Daoy (cell line): ENCODE results near the gene APOBEC3H. TPM values are rescaled to one million over a fixed set of nuclear protein-coding genes. Genes with fewer than 3 reads are reported as not detected.

ENCODE experiments used
- DNase-seq: peaks from one replicate; pipeline ENCODE4 v3.0.0-alpha.2; 2015; ENCODE audit warnings: low read depth
- total RNA-seq: library from RNA; depleted of rRNA; stranded (reverse); fragments of >200 nt; shearing (Covaris generic); gene quantifications from 2 replicates; pipeline ENCODE4 v1.2.3, GENCODE V29; 2014

APOBEC3H gene
- total RNA-seq, 1 experiment from 2014 or later = not detected

DNA sequence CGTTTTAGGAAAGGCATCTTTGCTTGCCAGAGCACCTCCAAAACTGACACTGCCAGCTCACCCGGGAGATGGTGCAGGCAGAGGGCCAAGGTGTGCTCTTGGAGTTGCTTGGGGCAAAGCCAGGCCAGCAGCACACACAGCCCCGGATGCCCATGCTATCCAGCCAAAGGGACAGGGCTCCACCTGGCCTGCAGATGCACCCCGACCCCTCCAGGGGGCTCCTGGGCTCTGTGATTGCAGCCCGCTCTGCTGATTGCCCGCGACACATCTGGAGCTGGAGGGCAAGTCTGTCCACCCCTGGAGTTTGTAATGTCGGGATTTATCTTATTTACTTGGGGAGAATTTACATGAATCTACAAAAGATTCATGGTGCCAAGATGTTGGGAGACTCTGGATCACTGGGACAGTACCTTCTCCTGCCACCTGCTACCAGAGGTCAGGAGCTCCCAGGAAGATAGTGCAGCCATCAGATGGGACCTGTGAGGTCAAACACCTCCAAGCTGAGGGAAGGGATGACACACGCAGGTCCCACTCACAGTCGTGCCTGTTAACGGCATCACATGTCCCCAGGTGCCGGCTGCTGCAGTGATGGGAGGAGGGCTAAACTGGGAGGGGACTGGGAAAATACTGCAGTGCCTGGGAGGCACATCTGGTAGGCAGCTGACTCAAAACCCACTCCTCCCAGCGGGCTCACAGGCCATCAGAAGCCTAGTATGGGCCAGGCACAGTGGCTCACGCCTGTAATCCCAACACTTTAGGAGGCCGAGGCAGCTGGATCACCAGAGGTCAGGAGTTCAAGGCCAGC is 38.2 kb downstream of the APOBEC3H start:
- DNase-seq = peak; percentile 67

DNA sequence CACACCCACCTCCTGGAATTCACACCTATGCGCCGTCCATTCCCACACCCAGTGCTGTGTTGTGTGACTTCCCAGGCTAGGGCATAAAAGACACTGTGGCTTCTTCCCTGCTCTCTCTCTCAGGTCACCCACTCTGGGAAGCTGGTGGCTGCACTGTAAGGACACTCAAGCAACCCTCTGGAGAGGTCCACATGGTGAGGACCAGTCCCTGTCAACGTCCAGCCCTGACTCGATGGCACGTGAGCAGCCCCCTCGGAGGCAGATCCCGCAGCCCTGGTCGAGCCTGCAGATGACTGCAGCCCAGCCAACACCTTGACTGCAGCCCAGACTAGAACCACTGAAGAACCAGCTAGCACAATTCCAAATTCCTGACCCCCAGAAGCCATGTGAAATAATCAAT is 39.3 kb downstream of the APOBEC3H start:
- DNase-seq = no peak

DNA sequence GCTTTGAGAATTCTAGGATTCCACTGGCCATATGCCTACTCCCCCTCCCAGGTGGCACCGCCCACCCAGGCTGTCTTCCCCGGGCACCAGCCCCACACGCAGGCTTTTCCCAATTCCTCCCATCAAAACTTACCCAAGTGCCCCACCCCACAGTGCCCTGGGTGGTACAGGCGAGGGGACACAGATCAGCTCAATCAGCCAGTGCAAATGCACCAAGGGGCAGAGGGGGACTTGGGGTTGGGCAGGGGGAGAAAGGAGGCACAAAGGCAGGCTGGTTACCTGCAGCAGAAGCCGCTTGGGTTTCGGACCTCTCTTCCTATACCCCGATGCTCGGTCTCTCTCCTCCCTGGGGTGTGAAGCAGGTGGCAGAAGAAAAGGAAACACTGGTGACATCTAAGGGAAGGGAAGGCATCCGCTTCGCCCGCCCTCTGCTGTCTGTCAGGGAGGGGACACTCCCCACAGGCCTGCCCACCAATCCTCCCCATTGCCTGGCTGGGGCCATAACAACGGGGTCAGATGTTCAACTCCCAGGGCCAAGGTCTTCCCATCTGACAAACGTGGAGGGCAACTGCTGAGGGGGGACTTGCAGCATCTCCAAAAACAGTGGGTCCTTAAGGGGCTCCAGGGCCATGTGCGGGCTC is 41.4 kb downstream of the APOBEC3H start:
- no peak for DNase-seq

DNA sequence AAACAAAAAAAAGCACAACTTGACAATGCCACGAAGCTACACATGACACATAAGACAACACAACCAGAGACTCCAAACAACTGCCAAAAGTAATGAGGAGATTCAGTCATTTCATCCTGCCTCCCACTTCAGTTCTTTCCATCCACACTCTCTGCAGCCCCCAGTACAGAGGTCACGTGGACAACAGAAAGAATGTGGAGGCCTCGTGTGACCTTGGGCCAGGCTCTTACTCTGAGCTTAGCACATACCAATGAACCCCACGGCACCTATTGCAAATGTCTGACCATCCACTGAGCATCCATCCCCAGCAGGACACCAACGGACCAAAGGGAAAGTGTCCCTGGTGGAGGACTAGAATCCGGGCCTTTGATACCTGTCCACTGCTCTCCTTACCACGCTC is 42.9 kb downstream of the APOBEC3H start:
- no peak for DNase-seq

DNA sequence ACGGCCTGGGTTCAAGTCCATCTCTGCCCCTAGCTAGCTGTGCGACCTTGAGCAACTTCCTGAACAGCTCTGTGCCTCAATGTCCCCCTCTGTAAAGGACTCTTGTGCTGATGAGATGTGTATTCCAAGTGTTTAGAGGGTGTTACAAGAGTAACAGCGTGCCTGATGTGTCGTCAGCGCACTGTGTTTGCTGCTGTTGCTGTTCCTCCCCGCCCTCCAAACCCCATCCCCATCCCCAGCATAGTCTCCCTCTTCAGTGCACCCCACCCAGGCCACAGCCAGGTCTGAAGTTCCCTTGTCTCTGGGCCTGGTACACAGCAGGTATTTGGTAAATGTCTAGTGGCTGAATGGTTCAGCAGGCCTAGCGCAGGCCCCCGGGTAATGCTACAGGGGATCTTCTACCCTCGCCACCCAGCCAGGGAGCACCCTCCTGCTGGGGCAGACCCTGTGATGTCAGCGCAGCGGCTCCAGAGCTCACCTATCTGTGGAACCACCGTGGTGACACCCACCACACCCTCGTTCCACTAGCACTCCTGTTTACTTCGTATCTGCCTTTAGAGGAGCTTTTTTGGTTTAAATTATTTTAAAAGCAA is 45.1 kb downstream of the APOBEC3H start:
- DNase-seq = no peak

DNA sequence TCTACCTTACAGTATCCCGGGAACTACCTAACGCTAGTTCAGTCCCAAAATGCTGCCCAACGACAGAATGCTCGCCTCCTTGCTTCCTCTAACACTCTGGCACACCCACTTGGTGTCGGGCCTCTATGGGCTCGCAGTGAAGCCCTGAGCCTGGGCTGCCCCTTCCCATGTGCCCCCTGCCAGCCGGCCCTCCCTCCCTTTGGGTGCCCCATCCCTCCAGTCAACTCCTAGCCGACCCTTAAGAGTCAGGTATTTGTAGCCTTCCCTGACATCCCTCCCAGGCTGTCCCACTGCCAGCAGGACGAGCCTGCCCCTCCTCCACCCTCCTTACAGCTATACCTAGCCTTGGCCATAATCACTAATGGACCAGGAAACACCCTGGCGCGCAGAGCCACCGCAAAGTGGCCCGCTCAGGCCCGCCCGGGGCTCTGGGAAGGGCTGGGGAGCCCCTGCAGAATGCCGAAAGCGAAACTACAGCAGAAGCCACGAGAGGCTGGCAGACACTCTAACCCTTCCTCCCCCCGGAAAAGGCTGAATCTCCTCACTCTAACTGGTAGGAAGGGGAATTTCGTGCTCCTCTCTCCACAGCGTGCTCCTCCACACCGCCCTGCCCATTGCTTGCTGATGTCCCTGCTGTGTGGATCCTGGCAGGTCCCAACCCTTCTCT is 47.2 kb downstream of the APOBEC3H start:
- peak; percentile 81 for DNase-seq

DNA sequence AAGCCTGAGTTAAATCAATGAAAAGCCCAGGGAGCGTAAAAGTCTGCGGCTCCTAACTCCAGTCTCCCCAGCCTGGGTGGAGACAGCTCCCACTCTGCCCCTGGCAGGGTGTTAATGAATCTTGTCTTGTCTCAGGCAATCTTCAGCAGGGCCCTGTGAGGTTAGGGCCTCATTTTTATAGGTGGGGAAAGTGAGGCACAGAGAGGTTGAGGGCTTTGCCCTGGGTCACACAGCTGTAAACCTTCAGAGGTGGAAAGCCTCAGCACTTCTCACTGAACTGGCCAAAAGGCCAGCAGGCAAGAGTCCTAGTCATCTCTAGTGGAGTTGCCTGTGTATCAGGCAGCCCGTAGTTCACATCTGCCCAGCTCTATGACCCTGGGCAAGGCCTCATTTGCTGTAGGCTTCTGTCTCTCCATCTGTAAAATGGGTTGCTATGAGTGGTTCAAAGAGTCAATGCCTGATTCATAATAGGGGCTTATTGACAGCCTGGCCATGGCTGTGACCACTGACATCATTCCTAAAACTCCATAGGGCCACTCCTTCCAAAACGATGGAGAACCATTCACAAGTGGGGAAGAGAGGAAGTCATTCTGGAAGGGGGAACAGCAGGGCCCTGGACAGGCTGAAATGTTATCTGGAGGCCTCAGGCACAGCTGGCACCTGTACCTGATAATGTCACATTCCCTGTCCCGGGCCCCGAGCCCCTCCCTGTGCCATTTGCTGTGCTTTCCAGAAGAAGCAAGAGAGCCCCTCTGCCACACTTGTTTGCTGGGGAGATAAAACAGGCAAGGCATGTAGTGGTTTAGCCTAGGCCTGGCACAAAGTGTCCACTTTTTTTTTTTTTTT is 49.4 kb downstream of the APOBEC3H start:
- DNase-seq = no peak

DNA sequence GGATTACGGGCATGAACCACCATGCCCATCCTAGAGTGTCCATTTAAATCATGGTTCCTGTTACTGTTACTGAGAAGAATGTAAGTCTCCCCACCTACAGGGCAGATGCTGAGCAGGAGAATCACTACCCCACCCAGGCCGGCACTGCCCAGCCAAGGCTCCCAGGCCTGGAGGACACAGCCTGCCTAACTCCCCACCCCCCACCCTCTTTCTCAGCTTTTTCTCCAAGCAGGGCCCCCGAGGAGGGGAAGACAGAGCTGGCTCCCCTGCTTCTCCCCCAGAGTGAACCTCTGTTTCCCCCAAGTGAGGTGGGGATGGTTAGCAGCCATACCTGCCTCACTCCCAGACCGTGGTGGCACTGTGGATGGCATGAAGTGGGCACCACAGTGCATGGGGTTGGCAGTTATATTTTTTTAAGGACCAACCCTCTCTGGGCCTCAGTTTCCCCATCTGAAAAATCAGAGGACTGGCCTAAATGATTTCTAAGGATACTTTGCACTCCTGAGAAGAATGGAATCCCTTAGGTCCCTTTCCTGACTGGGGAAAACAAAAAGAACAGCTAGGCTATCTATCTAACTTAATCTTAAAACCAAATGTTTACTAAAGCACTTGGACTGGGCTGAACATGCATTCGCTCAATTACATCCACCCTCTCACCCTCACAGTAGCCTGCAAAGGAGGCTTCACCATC is 50.4 kb downstream of the APOBEC3H start:
- DNase-seq = no peak

DNA sequence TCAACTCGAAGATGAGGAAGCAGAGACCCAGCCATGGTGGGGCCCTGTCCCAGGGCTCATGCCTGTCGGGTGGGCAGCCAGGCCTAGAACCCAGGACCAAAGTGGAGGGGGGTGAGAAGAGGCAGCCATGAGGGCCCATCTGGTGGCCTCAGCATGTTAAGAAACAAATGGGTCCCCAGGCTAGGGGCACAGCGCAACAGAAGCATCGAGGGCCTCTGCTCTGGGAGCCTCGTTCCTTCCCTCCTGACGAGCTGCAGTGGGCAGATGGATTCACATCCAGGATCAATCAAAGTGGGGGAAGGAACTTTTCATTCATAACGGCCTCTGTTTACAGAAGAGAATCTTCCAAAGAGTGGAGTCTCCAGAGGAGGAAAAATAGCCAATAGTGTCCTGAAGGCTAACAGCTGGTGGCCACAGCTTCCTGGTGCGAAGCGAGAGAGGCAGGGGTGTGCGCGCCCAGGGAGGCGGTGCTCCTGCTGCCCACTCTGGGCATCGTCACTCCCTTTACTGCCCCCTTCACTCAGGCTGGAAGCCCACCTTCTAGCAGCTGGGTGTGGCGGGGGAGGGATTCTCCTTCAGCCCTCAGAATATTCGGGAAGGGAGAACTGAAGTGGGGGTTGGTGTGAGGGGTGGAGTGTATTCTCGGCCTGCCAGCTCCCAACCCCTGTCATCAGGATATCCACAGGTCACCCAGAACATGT is 51.1 kb downstream of the APOBEC3H start:
- no peak for DNase-seq

DNA sequence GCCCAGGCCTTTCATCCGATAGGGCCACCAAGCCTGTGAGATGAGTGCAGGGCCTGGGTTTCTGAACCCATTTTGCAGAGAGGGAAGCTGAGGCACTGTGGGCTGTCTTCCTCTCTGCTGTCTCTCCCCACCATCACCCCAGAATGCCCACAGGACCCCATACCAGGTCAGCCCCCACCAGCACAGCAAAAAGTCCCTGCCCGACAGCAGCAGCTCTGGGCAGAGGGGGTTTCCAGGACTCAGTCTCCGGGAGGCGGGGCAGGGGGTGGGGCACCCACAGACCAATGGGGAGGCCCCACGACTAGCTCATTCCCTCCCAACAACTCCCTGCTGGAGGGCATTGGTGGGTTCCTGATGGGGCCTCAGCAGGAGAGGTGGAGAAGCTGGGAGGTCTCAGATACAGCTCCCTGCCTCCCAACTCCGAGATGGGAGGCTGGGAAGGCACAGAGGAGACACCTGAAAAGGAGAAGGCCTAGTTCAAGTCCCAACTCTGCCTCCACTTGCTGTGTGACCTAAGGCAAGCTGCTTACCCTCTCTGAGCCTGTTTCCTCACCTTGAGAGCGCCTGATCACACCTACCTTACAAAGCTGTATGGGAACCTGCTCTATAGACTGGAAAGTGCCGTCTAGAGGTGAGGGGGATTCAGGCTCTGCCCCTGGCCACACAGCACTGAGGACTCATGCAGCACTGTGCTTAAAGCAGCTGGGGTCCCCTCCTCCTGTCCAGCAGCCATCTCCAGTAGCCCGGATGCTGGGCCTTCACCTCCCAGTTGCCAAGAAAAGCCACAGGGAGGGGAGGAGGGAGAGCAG is 51.9 kb downstream of the APOBEC3H start:
- peak; percentile 41 for DNase-seq

DNA sequence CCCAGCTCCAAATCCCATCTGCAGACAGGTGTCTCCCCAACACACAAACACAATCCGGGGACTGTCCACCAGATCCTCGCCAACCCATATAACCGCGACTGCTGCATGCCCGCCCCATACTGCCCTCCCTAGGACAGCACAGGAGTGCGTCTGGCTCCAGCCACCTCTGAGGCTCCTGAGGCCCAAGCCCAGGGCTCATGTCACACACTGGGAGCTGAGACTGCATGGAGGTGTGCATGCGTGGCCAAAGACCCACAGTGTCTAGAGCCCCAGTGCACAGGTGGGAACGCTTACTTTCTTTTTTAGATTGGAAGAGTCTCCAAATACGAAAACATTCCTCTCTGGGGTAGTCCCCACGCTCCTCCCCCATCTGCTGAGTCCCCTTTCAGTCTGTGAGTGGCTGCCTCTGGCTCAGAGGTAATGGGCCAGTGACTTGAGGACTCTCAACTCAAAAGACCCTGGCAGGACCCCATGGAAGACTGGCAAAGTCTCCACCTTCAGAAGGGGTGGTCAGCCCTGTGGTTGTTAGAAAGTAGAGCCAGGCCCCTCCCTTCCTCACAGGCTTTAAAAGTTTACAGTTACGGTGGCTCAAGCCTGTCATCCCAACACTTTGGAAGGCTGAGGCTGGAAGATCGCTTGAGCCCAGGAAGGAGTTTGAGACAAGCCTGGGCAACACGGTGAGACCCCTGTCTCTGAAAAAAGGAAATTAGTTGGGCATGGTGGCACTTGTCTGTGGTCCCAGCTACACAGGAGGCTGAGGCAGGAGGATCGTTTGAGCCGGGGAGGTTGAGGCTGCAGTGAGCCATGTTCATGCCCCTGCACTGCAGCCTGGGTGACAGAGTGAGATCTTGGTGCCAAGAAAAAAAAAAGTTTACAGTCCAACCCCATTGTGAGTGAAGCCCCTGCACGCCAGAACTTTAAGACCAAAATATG is 53.1 kb downstream of the APOBEC3H start:
- no peak for DNase-seq

DNA sequence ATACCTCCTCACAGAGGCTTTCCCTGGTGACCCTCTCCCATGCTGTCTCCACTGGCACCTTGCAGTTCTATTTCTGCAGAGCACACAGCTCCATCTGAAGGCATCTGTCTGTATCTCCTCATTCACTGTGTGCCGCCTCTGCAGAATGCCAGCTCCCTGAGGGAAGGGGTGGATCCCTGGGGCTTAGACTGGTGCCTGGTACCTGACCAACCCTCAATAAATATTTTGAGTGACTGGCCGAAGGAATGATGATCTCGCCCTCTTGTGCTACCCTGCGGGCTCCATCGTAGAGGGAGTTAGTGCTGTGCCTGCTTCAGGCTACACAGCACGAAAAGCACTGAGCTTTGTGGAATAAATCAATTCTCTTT is 53.8 kb downstream of the APOBEC3H start:
- no peak for DNase-seq

DNA sequence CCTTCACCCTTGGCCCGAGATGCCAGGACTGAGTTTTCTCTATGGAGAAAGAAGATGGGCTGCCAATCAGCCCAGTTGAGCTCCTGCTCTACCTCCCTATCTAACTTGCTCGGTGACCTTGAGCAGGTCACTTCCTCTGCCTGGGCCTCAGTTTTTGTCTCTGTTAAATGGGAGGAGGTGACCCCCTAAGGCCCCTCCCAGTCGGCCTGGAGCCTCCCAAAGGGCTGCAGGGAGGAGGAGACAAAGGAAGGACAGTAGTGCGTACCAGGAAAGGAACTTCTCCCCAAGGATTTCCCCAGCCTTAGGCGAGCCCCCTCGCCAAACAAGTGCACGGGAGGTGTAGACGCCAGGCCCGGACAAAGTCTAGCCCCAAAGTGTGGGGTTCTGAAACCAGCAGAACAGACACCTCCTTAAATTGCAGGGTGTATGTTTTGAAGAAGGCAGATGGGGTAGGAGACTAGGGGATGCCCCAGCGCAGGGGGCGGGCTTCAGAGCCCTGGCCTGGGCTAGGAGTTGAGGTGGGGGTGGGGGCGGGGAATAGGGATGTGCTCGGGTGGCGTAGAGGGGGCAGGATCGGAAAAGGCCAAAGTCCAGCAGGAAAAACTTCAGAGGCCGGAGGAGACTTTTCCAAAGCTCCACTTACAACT is 54.4 kb downstream of the APOBEC3H start:
- DNase-seq = no peak

DNA sequence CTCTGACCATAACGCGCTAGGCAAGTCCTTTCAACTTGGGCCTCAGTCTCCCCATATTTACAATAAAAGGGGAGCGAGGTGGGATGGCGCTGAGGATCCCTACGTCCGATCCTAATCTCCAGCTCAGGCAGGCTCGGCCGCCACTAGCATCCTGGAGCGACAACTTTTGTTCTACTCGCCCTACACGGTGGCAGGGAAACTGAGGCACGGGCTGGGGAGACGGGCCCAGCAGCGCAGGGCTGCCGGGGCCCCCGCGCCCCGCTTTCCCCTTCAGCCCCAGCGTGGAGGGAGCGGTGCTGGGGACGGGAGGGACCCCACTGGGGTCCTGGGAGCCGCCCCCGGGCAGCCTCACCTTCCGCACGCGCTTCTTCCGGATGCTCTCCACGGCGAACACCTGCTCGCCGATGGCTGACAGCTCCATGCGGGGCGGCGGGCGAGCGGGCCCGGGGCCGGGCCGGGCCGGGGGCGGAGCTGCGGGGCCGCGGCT is 55.0 kb downstream of the APOBEC3H start:
- DNase-seq = no peak

DNA sequence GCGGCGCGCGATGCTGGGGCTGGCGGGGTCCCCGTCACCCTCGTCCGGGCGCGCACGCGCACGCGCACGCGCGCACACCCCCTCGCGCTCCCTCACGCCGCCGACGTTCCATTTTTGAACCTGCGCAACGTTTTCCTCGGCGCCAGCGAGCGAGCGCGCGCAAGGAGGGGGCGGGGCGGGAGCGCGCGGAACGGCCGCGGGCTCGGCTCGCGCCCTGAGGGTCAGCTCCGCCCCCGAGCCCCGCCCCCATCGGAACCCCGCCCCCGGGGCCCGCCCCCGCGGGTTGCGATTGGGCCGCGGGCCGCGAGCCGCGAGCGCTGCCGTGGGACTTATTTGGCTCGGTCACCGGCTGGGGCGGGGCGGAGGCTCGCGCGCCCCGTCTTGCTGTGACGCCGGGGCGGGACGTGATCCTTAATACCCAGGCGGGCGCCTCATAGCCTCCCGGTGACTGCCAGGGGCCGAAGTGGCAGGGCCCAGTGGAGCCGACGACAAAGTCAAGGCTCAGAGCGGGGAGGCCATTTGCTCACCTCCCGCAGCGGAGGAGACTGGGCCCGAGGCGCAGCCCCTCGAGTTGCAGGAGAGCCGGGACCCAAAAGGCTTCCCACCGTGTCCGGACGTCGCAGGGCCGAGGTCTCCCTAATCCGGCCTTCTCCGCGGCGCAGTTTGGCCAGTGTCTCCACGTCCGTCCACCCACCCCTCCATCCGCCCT is 55.6 kb downstream of the APOBEC3H start, which contains the start of gene CBX7:
Gene CBX7, minus strand, starts transcription at position 170 of the 709 bp plus-strand sequence. CDS start 236 bp downstream, outside the sequence.
- peak; percentile 93 for DNase-seq

DNA sequence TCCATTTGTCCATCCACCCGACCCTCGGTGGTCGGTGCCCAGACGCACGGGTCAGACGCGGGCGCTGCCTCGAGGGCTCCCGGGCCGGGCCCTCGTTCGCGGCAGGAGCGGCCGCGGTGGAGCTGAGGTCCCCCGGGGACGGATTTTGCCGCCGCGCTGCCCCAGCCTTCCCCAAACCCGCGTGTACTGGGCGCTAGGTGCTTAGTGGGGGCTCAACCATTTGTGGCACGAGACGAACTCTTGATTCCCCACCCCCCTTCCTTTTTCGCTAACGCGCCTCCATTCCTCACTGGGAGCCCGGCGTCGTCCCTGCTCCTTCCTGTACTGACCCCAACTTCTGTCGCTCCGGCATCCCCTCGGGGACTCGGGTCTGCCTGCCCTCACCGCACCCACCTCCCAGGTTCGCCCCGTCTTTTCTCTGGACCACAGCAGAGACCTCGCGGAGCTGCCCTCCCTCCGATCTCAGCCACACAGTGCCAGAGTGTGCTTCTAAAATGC is 56.2 kb downstream of the APOBEC3H start:
- no peak for DNase-seq
